Aorta (tissue), 5 donors: ENCODE results near the gene EIF4G3. TPM values are rescaled to one million over a fixed set of nuclear protein-coding genes. Genes with fewer than 3 reads are reported as not detected.

Source experiments
- ATAC-seq: fragments of 200-7000 bp; cut with Tn5 transposase; one replicate; pipeline ENCODE4 v1.9.1; 2022; ENCODE audit warnings: moderate library complexity; ENCODE audit not compliant: low FRiP score
- DNase-seq, 2 donors: peaks; one replicate each; pipeline ENCODE4 v3.0.0-alpha.2; 2020
- H3K27ac ChIP-seq, 2 donors: one replicate each; pipeline ENCODE4 v1.5.1; 2013; ENCODE audit warnings: low read length in 2 of 2, mild to moderate bottlenecking in 2 of 2, moderate library complexity in 2 of 2, control low read depth in 1 of 2, inconsistent platforms in 1 of 2, low read depth in 1 of 2
- H3K27me3 ChIP-seq, 2 donors: one replicate each; pipeline ENCODE4 v1.6.1; 2013; ENCODE audit warnings: control low read depth in 1 of 2, low read length in 1 of 2, mild to moderate bottlenecking in 1 of 2, moderate library complexity in 1 of 2; ENCODE audit not compliant: insufficient read depth in 2 of 2, control insufficient read depth in 1 of 2
- H3K36me3 ChIP-seq, 2 donors: one replicate each; pipeline ENCODE4 v1.6.1; 2013; ENCODE audit warnings: control low read depth in 1 of 2, low read length in 1 of 2, mild to moderate bottlenecking in 1 of 2; ENCODE audit not compliant: insufficient read depth in 2 of 2, control insufficient read depth in 1 of 2
- H3K4me1 ChIP-seq, 2 donors: one replicate each; pipeline ENCODE4 v1.6.1; 2013; ENCODE audit warnings: low read length in 2 of 2, control low read depth in 1 of 2, mild to moderate bottlenecking in 1 of 2, moderate library complexity in 1 of 2; ENCODE audit not compliant: insufficient read depth in 2 of 2, control insufficient read depth in 1 of 2
- H3K4me3 ChIP-seq, 2 donors: one replicate each; pipeline ENCODE4 v1.5.1; 2013; ENCODE audit warnings: low read length in 2 of 2, control low read depth in 1 of 2, mild to moderate bottlenecking in 1 of 2
- H3K9me3 ChIP-seq: one replicate; pipeline ENCODE4 v1.6.1; 2013; ENCODE audit warnings: mild to moderate bottlenecking, low read length; ENCODE audit not compliant: control insufficient read depth
- WGBS, 2 donors: extraction: QIAGEN DNeasy Blood & Tissue Kit; methylation state at CpG; one replicate each; pipeline ENCODE4 v1.1.7; 2013; 5-methylcytosine and 5-hydroxymethylcytosine counted together
- intact Hi-C, 2 donors: fragments of 100-400 bp; cut with DNase I; formaldehyde crosslinking; loops; one replicate each; pipeline versions ENCODE4 v1.14.2 to v1.15.0; 2022
- polyA plus RNA-seq, 2 donors: library from polyadenylated mRNA; stranded (reverse); fragments of 200-250 nt; gene quantifications; one replicate each; pipeline ENCODE4 v1.2.3, GENCODE V29; 2013
- total RNA-seq, 2 donors: library from RNA; stranded (reverse); fragmentation: NEBNext Ultra II Directional; extraction: Animal tissue kit (Norgen Biotek cat#: 25700); gene quantifications; one replicate each; pipeline ENCODE4 v1.2.1, GENCODE V29; 2021
- donor health status: healthy with polysubstance abuse.
- donor health status: Bipolar disorder and iron deficiency.
- donor health status: DM: no; HTN: no; CAD: no.
- donor health status: DM: no; HTN: no; CAD: no.
- donor health status: DM: yes; HTN: yes; CAD: no.

Gene EIF4G3
- total and polyA plus RNA-seq, 4 donors = 7.3 to 84.4 (median 37.3) TPM

DNA sequence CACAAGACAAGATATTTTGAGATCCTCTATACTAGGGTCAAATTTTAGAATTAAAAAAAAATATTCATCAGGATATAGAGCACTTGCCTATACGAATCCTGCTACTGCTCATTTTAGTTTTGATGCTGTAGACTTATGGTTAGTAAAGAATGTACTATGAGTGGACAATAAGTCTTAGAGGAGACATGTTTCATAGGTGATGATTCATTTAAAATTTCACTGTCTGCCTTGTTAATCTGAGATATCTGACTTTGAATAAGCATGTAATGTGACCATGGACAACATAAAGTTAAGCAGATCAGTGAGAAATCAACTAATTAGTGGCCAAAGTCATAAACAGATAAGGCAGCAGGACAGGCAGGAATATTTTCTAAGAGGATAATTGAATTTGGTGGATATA is 282.8 kb downstream of the EIF4G3 start:
- intact Hi-C loops = no loop called here
- no peaks in the 10 kb centered on the region for H3K4me1 ChIP-seq
- peaks cover 0 to 5% of the 10 kb centered on the region in 2 donors for H3K36me3 ChIP-seq
- no peaks in the 10 kb centered on the region for H3K27me3 ChIP-seq
- 81 to 88% methylated on average over 1 of the region's 1 CpG for WGBS, 2 donors
- no peak overlapping the region for H3K27ac ChIP-seq
- H3K4me3 ChIP-seq = no peak overlapping the region
- ATAC-seq (no peak), DNase-seq (no peak)
- no peaks in the 10 kb centered on the region for H3K9me3 ChIP-seq

DNA sequence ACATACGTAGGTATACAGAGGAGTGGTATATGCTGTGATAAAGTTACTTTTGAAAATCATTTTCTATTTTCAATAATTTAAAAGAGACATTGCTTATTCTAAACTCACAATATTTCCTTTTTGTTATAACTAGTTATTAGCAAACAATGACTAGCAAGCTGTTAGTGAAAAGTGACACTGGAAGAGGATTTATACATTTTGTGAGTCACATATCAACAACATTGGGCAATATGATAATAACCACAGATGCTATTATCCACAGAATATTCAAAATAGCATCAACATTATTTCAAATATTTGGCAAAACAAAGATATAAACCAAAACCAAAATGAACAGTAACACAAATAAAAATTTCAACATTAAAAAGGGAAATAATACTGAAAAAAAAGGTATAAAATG is 285.6 kb downstream of the EIF4G3 start:
- H3K9me3 ChIP-seq = no peaks in the 10 kb centered on the region
- no peak overlapping the region for H3K27ac ChIP-seq
- DNase-seq (no peak), ATAC-seq (no peak)
- 93 to 96% methylated on average over 1 of the region's 1 CpG for WGBS, 2 donors
- intact Hi-C loops = no loop called here
- H3K4me3 ChIP-seq = no peak overlapping the region
- no peaks in the 10 kb centered on the region for H3K27me3 ChIP-seq
- no peaks in the 10 kb centered on the region for H3K4me1 ChIP-seq
- peaks cover 0 to 5% of the 10 kb centered on the region in 2 donors for H3K36me3 ChIP-seq

GRCh38 chr1:20887246-20887645 is 289.5 kb downstream of the EIF4G3 start:
- ATAC-seq (no peak), DNase-seq (no peak)
- Histone ChIP-seq H3K27ac (no peak overlapping the region), H3K9me3 (no peaks in the 10 kb centered on the region), H3K4me1 (no peaks in the 10 kb centered on the region), H3K36me3 (peaks cover 0 to 2% of the 10 kb centered on the region in 2 donors), H3K4me3 (no peak overlapping the region), H3K27me3 (no peaks in the 10 kb centered on the region)
- intact Hi-C loops = no loop called here
- WGBS, 2 donors = 92 to 94% methylated on average over 2 of the region's 2 CpGs

DNA sequence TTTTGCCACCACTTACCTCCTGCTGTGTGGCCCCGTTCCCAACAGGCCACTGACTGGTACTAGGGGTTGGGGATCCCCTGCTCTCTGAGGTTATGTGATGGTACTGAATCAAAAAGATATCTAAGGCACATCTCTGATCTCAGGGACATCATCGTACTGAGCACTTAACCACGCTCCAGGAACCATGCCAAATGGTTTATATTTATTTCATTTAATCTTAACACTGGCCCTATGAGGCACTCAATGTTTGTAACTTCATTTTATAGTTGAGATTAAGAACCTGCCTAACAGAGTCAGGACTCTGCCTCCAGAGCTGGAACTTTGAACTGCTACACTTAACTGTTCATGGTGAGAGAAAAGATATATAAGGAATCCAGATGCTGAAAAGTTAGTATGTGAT is 291.6 kb downstream of the EIF4G3 start:
- Histone ChIP-seq H3K27me3 (no peaks in the 10 kb centered on the region), H3K4me3 (no peak overlapping the region), H3K9me3 (no peaks in the 10 kb centered on the region), H3K27ac (no peak overlapping the region), H3K36me3 (no peaks in the 10 kb centered on the region), H3K4me1 (no peaks in the 10 kb centered on the region)
- DNase-seq (no peak), ATAC-seq (no peak)
- WGBS, 2 donors = 77 to 84% methylated on average over 3 of the region's 3 CpGs
- intact Hi-C loops = no loop called here

GRCh38 chr1:20884513-20884912 is 292.2 kb downstream of the EIF4G3 start:
- Histone ChIP-seq H3K27me3 (no peaks in the 10 kb centered on the region), H3K9me3 (no peaks in the 10 kb centered on the region), H3K27ac (no peak overlapping the region), H3K36me3 (no peaks in the 10 kb centered on the region), H3K4me1 (no peaks in the 10 kb centered on the region), H3K4me3 (no peak overlapping the region)
- ATAC-seq (no peak), DNase-seq (no peak)
- 90 to 93% methylated on average over 3 of the region's 3 CpGs for WGBS, 2 donors
- intact Hi-C loops = no loop called here

GRCh38 chr1:20883766-20884165 is 292.9 kb downstream of the EIF4G3 start:
- WGBS, 2 donors = 81 to 83% methylated on average over 3 of the region's 3 CpGs
- Histone ChIP-seq H3K27ac (no peak overlapping the region), H3K27me3 (no peaks in the 10 kb centered on the region), H3K4me3 (no peak overlapping the region), H3K9me3 (no peaks in the 10 kb centered on the region), H3K4me1 (no peaks in the 10 kb centered on the region), H3K36me3 (no peaks in the 10 kb centered on the region)
- DNase-seq = no peak
- intact Hi-C loops = no loop called here
- no peak for ATAC-seq

- ATAC-seq (no peak), DNase-seq (no peak)
- Histone ChIP-seq H3K27ac (no peak overlapping the region), H3K4me1 (no peaks in the 10 kb centered on the region), H3K27me3 (no peaks in the 10 kb centered on the region), H3K9me3 (no peaks in the 10 kb centered on the region), H3K4me3 (no peak overlapping the region), H3K36me3 (no peaks in the 10 kb centered on the region)
- intact Hi-C loops = no loop called here
- WGBS, 2 donors = 97% methylated on average over 5 of the region's 5 CpGs
Measured at GRCh38 chr1:20882837-20883236, 293.9 kb downstream of the EIF4G3 start.

GRCh38 chr1:20878799-20879198 is 297.9 kb downstream of the EIF4G3 start:
- intact Hi-C loops = no loop called here
- H3K27ac ChIP-seq = no peak overlapping the region
- no peak overlapping the region for H3K4me3 ChIP-seq
- 96 to 97% methylated on average over 7 of the region's 7 CpGs for WGBS, 2 donors
- DNase-seq (no peak), ATAC-seq (no peak)
- H3K27me3 ChIP-seq = no peaks in the 10 kb centered on the region
- no peaks in the 10 kb centered on the region for H3K9me3 ChIP-seq
- peaks cover 0 to 2% of the 10 kb centered on the region in 2 donors for H3K36me3 ChIP-seq
- H3K4me1 ChIP-seq = peaks cover 0 to 2% of the 10 kb centered on the region in 2 donors

DNA sequence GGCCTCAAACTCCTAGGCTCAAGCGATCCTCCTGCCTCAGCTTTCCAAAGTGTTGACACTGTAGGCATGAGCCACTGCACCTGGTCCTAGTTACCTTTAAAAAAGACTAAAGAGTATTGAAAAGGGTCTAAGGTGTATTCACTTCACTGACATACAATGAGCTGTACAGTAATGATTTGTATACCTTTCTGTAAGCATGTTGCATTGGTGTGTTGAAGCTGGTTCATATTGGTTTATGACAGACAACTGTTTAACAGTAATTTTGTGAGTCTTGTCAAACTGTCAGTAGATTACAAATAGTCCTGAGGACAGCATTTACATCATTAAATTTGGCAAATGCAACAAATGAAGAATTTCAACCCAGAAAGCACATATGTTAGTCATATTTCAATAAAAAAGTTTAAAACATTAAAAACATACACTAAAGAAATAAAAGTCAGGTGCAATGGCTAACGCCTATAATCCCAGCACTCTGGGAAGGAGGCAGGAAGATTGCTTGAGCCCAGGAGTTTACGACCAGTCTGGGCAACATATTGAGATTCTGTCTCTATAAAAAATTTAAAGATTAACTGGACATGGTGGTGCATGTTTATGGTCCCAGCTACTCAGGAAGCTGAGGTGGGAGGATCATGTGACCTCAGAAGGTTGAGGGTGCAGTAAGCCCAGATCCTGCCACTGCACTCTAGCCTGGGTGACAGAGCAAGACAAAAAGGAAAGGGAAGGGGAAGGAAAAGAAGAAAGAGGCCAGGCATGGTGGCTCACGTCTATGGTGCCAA is 301.3 kb downstream of the EIF4G3 start:
- Histone ChIP-seq H3K4me3 (no peak overlapping the region), H3K4me1 (peaks cover 0 to 2% of the 10 kb centered on the region in 2 donors), H3K36me3 (peaks cover 0 to 2% of the 10 kb centered on the region in 2 donors), H3K27ac (no peak overlapping the region), H3K27me3 (no peaks in the 10 kb centered on the region), H3K9me3 (no peaks in the 10 kb centered on the region)
- intact Hi-C loops = no loop called here
- ATAC-seq (no peak), DNase-seq (no peak)
- 85 to 90% methylated on average over 4 of the region's 4 CpGs for WGBS, 2 donors
